IMR-90 (cell line): ENCODE data around the gene INSYN1. TPM values are rescaled to one million over a fixed set of nuclear protein-coding genes. Genes with fewer than 3 reads are reported as not detected.

Source experiments
- ATAC-seq: fragments of 200-7000 bp; cut with Tn5 transposase; 2 replicates; pipeline ENCODE4 v1.9.1; 2020; ENCODE audit warnings: low read depth, mild to moderate bottlenecking, moderate library complexity
- BruUV-seq: library from RNA; stranded (reverse); fragments of 400-500 nt; replicated peaks from 2 replicates; lab custom pipeline; 2021; lab: Mats Ljungman, UMichigan
- CTCF ChIA-PET: fragments of 300-600 bp; formaldehyde crosslinking; extraction: SDS; loops from one replicate; lab custom pipeline; 2021; ENCODE audit warnings: antibody characterized with exemption; lab: Yijun Ruan, JAX
- POLR2A ChIA-PET: fragments of 300-600 bp; sonication (Branson Sonifier 250); formaldehyde crosslinking; loops from one replicate; lab custom pipeline; 2022; ENCODE audit warnings: antibody characterized with exemption; ENCODE audit not compliant: unreplicated experiment; lab: Charles Lee
- DNase-seq: peaks from one replicate; pipeline ENCODE4 v3.0.0; 2013
- H2AFZ ChIP-seq: replicated peaks from 2 replicates; pipeline ENCODE3; 2013; ENCODE audit warnings: low read length, mild to moderate bottlenecking; ENCODE audit not compliant: poor library complexity
- H2AK5ac ChIP-seq: 2 replicates; pipeline ENCODE4 v1.6.1; 2013; ENCODE audit warnings: low read depth, low read length, inconsistent platforms
- H2AK9ac ChIP-seq: replicated peaks from 2 replicates; pipeline ENCODE3; 2013; ENCODE audit warnings: mild to moderate bottlenecking, low read depth, low read length, moderate library complexity; ENCODE audit not compliant: poor library complexity
- H2BK120ac ChIP-seq: 2 replicates; pipeline ENCODE4 v1.6.1; 2013; ENCODE audit warnings: low read depth, low read length, inconsistent platforms
- H2BK15ac ChIP-seq: 3 replicates; pipeline ENCODE4 v1.6.1; 2013; ENCODE audit warnings: low read depth, low read length, inconsistent platforms
- H2BK20ac ChIP-seq: 2 replicates; pipeline ENCODE4 v1.6.1; 2013; ENCODE audit warnings: low read depth, mild to moderate bottlenecking, inconsistent platforms, low read length, moderate library complexity
- H2BK5ac ChIP-seq: 2 replicates; pipeline ENCODE4 v1.6.1; 2013; ENCODE audit warnings: mild to moderate bottlenecking, low read depth, low read length, inconsistent platforms; ENCODE audit not compliant: poor library complexity, severe bottlenecking
- H3K14ac ChIP-seq: replicated peaks from 2 replicates; pipeline ENCODE4 v1.6.1; 2013; ENCODE audit warnings: low read depth, low read length, inconsistent platforms
- H3K18ac ChIP-seq: 2 replicates; pipeline ENCODE4 v1.6.1; 2013; ENCODE audit warnings: low read depth, low read length, control low read depth
- H3K23ac ChIP-seq: 2 replicates; pipeline ENCODE4 v1.6.1; 2013; ENCODE audit warnings: low read depth, low read length, inconsistent platforms
- H3K27ac ChIP-seq: 2 replicates; pipeline ENCODE4 v1.5.1; 2013; ENCODE audit warnings: mild to moderate bottlenecking, control low read depth, low read length; ENCODE audit not compliant: insufficient read depth
- H3K27me3 ChIP-seq: 2 replicates; pipeline ENCODE4 v1.6.1; 2013; ENCODE audit warnings: low read length; ENCODE audit not compliant: control insufficient read depth, insufficient read depth
- H3K36me3 ChIP-seq: 2 replicates; pipeline ENCODE4 v1.6.1; 2013; ENCODE audit warnings: low read length, mixed read lengths; ENCODE audit not compliant: control insufficient read depth, insufficient read depth
- H3K4ac ChIP-seq: 2 replicates; pipeline ENCODE4 v1.6.1; 2013; ENCODE audit warnings: low read depth, low read length, inconsistent platforms
- H3K4me1 ChIP-seq: 2 replicates; pipeline ENCODE4 v1.6.1; 2013; ENCODE audit warnings: low read length, mixed read lengths; ENCODE audit not compliant: control insufficient read depth, insufficient read depth
- H3K4me2 ChIP-seq: 2 replicates; pipeline ENCODE4 v1.6.1; 2013; ENCODE audit warnings: low read depth, mild to moderate bottlenecking, control low read depth, low read length, moderate library complexity
- H3K4me3 ChIP-seq: 2 replicates; pipeline ENCODE4 v1.5.1; 2013; ENCODE audit warnings: low read depth, mild to moderate bottlenecking, control low read depth, low read length, moderate library complexity; ENCODE audit not compliant: insufficient read depth
- H3K56ac ChIP-seq: 2 replicates; pipeline ENCODE4 v1.6.1; 2013; ENCODE audit warnings: low read length, inconsistent platforms; ENCODE audit not compliant: insufficient read depth; ENCODE audit errors: extremely low read depth
- H3K79me1 ChIP-seq, 2 experiments: 2 replicates each; pipeline ENCODE4 v1.6.1; 2013; ENCODE audit warnings: low read length in 2 of 2, inconsistent platforms in 1 of 2, low read depth in 1 of 2
- H3K9ac ChIP-seq: 2 replicates; pipeline ENCODE4 v1.6.1; 2013; ENCODE audit warnings: low read depth, low read length, control low read depth
- H3K9me1 ChIP-seq: 2 replicates; pipeline ENCODE4 v1.6.1; 2013; ENCODE audit warnings: low read length, inconsistent platforms; ENCODE audit not compliant: insufficient read depth
- H3K9me3 ChIP-seq: 2 replicates; pipeline ENCODE4 v1.6.1; 2013; ENCODE audit warnings: low read length; ENCODE audit not compliant: control insufficient read depth, insufficient read depth
- H4K20me1 ChIP-seq: 2 replicates; pipeline ENCODE4 v1.6.1; 2013; ENCODE audit warnings: low read length, inconsistent platforms; ENCODE audit not compliant: insufficient read depth
- H4K5ac ChIP-seq: 2 replicates; pipeline ENCODE4 v1.6.1; 2013; ENCODE audit warnings: mild to moderate bottlenecking, low read depth, low read length, control low read depth
- H4K8ac ChIP-seq, 2 experiments: 2 replicates each; pipeline ENCODE4 v1.6.1; 2013; ENCODE audit warnings: low read depth in 2 of 2, low read length in 2 of 2, control low read depth in 1 of 2, inconsistent platforms in 1 of 2
- H4K91ac ChIP-seq: 2 replicates; pipeline ENCODE4 v1.6.1; 2013; ENCODE audit warnings: low read depth, low read length, inconsistent platforms; ENCODE audit not compliant: insufficient read depth
- BHLHE40 ChIP-seq: fragments of 150-350 bp; IDR thresholded peaks from 2 replicates; pipeline ENCODE4 v1.6.1; 2016; ENCODE audit warnings: mild to moderate bottlenecking, low read depth, low read length
- CEBPB ChIP-seq: IDR thresholded peaks from 2 replicates; pipeline ENCODE4 v1.6.1; 2012; ENCODE audit warnings: low read depth, low read length, improper control_type of control experiment
- CHD1 ChIP-seq: IDR thresholded peaks from 2 replicates; pipeline ENCODE4 v1.6.1; 2012; ENCODE audit warnings: low read depth, low read length, improper control_type of control experiment
- FOS ChIP-seq: fragments of 150-350 bp; IDR thresholded peaks from 2 replicates; pipeline ENCODE4 v1.6.1; 2016; ENCODE audit warnings: low read depth, low read length
- MAFK ChIP-seq: IDR thresholded peaks from 2 replicates; pipeline ENCODE4 v1.6.1; 2012; ENCODE audit warnings: low read depth, low read length, improper control_type of control experiment
- MAZ ChIP-seq: IDR thresholded peaks from 2 replicates; pipeline ENCODE4 v1.6.1; 2012; ENCODE audit warnings: low read depth, mild to moderate bottlenecking, low read length, improper control_type of control experiment, moderate library complexity, borderline replicate concordance
- MXI1 ChIP-seq: IDR thresholded peaks from 2 replicates; pipeline ENCODE4 v1.6.1; 2012; ENCODE audit warnings: low read depth, mild to moderate bottlenecking, low read length, moderate library complexity, borderline replicate concordance
- NFE2L2 ChIP-seq: fragments of 150-350 bp; IDR thresholded peaks from 2 replicates; pipeline ENCODE4 v1.6.1; 2016; ENCODE audit warnings: low read depth, mild to moderate bottlenecking, low read length
- POLR2A ChIP-seq: IDR thresholded peaks from 2 replicates; pipeline ENCODE4 v1.6.1; 2012; ENCODE audit warnings: mild to moderate bottlenecking, low read depth, low read length
- RAD21 ChIP-seq: IDR thresholded peaks from 2 replicates; pipeline ENCODE4 v1.6.1; 2012; ENCODE audit warnings: low read length, improper control_type of control experiment
- RCOR1 ChIP-seq: IDR thresholded peaks from 2 replicates; pipeline ENCODE4 v1.6.1; 2012; ENCODE audit warnings: mild to moderate bottlenecking, low read length, improper control_type of control experiment; ENCODE audit not compliant: insufficient replicate concordance
- RFX5 ChIP-seq: IDR thresholded peaks from 2 replicates; pipeline ENCODE4 v1.8.0; 2012; ENCODE audit warnings: low read depth, mild to moderate bottlenecking, low read length, moderate library complexity
- SMC3 ChIP-seq: fragments of 150-350 bp; IDR thresholded peaks from 2 replicates; pipeline ENCODE4 v1.6.1; 2016; ENCODE audit warnings: low read depth, mild to moderate bottlenecking, antibody characterized with exemption, low read length, moderate library complexity
- WGBS, 2 experiments: methylation state at CpG; one replicate each; pipeline versions ENCODE4 v1.1.5 to v1.1.7; 2013; ENCODE audit warnings: missing lambda C conversion rate in 2 of 2; ENCODE audit not compliant: insufficient read length in 1 of 2; ENCODE audit errors: extremely low coverage in 2 of 2; 5-methylcytosine and 5-hydroxymethylcytosine counted together
- dilution Hi-C: fragments of 300-500 bp; cut with HindIII; formaldehyde crosslinking; loops from one replicate; pipeline ENCODE4 v1.14.3; 2018; ENCODE audit warnings: low sequenced_read_pairs; ENCODE audit not compliant: unreplicated experiment
- in situ Hi-C: fragments of 300-500 bp; cut with MboI; formaldehyde crosslinking; loops from 3 replicates; pipeline ENCODE4 v1.14.3; 2019; ENCODE audit warnings: low sequenced_read_pairs, inconsistent platforms, mixed read lengths
- intact Hi-C: fragments of 100-400 bp; cut with micrococcal nuclease; formaldehyde crosslinking; loops from 2 replicates; pipeline ENCODE4 v1.10.0; 2022
- polyA plus RNA-seq, 3 experiments: library from polyadenylated mRNA; depleted of rRNA; stranded (reverse); fragments of >200 nt; gene quantifications; 2 replicates each; pipeline ENCODE4 v1.2.3, GENCODE V29; 2012; ENCODE audit warnings: low replicate concordance in 1 of 3
- total RNA-seq: library from RNA; depleted of rRNA; stranded (reverse); fragments of >200 nt; gene quantifications from 2 replicates; pipeline ENCODE4 v1.2.3, GENCODE V29; 2012
- TF ChIP-seq, protein P1 (sequence below): fragments of 150-350 bp; IDR thresholded peaks from 2 replicates; pipeline ENCODE4 v1.6.1; 2016; ENCODE audit warnings: low read depth, mild to moderate bottlenecking, low read length, moderate library complexity, borderline replicate concordance
- TF ChIP-seq, protein P2 (sequence below): conservative IDR thresholded peaks from 2 replicates; pipeline ENCODE4 v1.5.1; 2012; ENCODE audit warnings: mild to moderate bottlenecking, low read depth, low read length, improper control_type of control experiment
- TF ChIP-seq, protein P3 (sequence below): fragments of 150-350 bp; IDR thresholded peaks from 2 replicates; pipeline ENCODE4 v1.6.1; 2017; ENCODE audit warnings: mild to moderate bottlenecking, antibody characterized with exemption, low read length, low read depth

Gene INSYN1
- total and polyA plus RNA-seq, 2 of the 4 experiments (the other 2 are of a cell fraction), result 0.18 to 0.34 TPM

DNA sequence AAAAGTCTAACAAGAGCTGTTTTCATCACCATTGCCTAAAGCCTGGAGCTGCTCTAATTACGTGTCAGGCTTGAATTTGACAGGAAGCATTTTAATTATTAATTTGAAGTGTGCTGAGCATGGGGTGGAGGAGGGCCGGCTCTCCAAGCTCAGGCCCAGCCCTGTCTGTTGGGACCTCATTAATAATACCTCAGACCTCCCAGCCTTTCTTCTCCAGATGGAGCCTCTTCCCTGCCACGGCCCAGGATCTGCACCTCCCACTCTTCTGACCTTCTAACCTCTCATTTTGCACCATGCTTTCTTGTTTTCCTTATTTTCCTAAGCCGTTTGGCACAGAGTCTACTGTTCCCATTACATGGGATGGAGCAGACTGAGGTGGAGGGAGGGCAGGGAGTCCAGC lies 30.0 kb downstream of the INSYN1 start:
- Histone ChIP-seq H3K4me3 (no peak overlapping the region), H3K4me2 (no peak overlapping the region), H4K5ac (no peak overlapping the region), H3K4ac (no peak overlapping the region), H3K27ac (no peak overlapping the region), H3K79me1 (no peaks in the 10 kb centered on the region), H3K18ac (no peak overlapping the region), H3K27me3 (peaks cover 46% of the 10 kb centered on the region), H2BK120ac (no peak overlapping the region), H3K9ac (no peak overlapping the region), H3K4me1 (no peaks in the 10 kb centered on the region; the same call in 1 of the 2 replicates), H3K56ac (no peak overlapping the region), H3K14ac (no peak overlapping the region), H3K9me1 (0 out of 2 replicates have a peak, but pooled peaks cover 2% of the 10 kb centered on the region), H2AK5ac (no peak overlapping the region), H4K8ac (no peak overlapping the region), H3K9me3 (no peaks in the 10 kb centered on the region), H3K23ac (no peak overlapping the region), H2BK15ac (no peak overlapping the region), H3K36me3 (no peaks in the 10 kb centered on the region), H2AK9ac (no peak overlapping the region), H2AFZ (no peak overlapping the region), H2BK5ac (no peak overlapping the region), H2BK20ac (no peak overlapping the region), H4K91ac (no peak overlapping the region), H4K20me1 (no peaks in the 10 kb centered on the region; the same call in 1 of the 2 replicates)
- DNase-seq (no peak), ATAC-seq (no peak)
- WGBS, 2 experiments, result no CpG with 5 or more reads among the region's 4 CpGs
- dilution Hi-C loops (no loop called here), in situ Hi-C loops (no loop called here), intact Hi-C loops (no loop called here)
- TF ChIP-seq POLR2A (no peak), RFX5 (no peak), RCOR1 (no peak), MXI1 (no peak), BHLHE40 (no peak), RAD21 (no peak), MAZ (no peak), CEBPB (no peak), FOS (no peak), NFE2L2 (no peak), SMC3 (no peak), CHD1 (no peak), MAFK (no peak)
- TF ChIP-seq, protein P1, sequence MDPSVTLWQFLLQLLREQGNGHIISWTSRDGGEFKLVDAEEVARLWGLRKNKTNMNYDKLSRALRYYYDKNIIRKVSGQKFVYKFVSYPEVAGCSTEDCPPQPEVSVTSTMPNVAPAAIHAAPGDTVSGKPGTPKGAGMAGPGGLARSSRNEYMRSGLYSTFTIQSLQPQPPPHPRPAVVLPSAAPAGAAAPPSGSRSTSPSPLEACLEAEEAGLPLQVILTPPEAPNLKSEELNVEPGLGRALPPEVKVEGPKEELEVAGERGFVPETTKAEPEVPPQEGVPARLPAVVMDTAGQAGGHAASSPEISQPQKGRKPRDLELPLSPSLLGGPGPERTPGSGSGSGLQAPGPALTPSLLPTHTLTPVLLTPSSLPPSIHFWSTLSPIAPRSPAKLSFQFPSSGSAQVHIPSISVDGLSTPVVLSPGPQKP, result no peak
- TF ChIP-seq, protein P2, sequence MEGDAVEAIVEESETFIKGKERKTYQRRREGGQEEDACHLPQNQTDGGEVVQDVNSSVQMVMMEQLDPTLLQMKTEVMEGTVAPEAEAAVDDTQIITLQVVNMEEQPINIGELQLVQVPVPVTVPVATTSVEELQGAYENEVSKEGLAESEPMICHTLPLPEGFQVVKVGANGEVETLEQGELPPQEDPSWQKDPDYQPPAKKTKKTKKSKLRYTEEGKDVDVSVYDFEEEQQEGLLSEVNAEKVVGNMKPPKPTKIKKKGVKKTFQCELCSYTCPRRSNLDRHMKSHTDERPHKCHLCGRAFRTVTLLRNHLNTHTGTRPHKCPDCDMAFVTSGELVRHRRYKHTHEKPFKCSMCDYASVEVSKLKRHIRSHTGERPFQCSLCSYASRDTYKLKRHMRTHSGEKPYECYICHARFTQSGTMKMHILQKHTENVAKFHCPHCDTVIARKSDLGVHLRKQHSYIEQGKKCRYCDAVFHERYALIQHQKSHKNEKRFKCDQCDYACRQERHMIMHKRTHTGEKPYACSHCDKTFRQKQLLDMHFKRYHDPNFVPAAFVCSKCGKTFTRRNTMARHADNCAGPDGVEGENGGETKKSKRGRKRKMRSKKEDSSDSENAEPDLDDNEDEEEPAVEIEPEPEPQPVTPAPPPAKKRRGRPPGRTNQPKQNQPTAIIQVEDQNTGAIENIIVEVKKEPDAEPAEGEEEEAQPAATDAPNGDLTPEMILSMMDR, result no peak
- TF ChIP-seq, protein P3, sequence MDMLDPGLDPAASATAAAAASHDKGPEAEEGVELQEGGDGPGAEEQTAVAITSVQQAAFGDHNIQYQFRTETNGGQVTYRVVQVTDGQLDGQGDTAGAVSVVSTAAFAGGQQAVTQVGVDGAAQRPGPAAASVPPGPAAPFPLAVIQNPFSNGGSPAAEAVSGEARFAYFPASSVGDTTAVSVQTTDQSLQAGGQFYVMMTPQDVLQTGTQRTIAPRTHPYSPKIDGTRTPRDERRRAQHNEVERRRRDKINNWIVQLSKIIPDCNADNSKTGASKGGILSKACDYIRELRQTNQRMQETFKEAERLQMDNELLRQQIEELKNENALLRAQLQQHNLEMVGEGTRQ, result no peak
- POLR2A ChIA-PET, result no interaction called here
- no TSS peak for BruUV-seq
- CTCF ChIA-PET, result no interaction called here
